GM12891 (cell line): ENCODE results near the gene TIGD3.

ENCODE experiments used
- POLR2A ChIP-seq: IDR thresholded peaks from 2 replicates; pipeline ENCODE4 v1.6.1; 2011; ENCODE audit warnings: low read depth, low read length, control low read depth
- POLR2AphosphoS5 ChIP-seq: IDR thresholded peaks from 2 replicates; pipeline ENCODE4 v1.6.1; 2011; ENCODE audit warnings: low read depth, low read length, control low read depth
- POU2F2 ChIP-seq: IDR thresholded peaks from 2 replicates; pipeline ENCODE4 v1.6.1; 2011; ENCODE audit warnings: low read depth, mild to moderate bottlenecking, control low read depth, low read length, moderate library complexity
- TAF1 ChIP-seq: IDR thresholded peaks from 2 replicates; pipeline ENCODE4 v1.6.1; 2011; ENCODE audit warnings: low read depth, low read length, control low read depth

DNA sequence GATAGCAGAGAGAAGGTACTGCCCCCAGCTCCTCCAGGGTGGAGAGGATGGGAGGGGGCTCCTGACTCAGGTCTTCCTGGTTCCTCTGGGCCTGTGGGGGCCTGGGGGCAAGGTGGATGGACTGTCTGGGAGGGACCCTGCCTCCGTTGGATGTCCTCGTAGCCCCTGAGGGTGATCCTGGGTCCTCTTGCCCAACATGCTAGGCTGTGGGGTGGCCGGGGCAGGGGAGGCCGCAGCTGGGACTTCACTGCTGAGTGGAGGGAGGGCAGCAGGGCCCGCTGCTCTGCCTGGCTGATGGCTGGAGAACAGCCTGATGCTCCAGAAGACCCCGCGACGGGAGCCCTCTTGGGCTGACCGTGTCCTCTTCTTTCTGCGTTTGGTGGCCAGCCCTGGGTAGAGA is 45.3 kb downstream of the TIGD3 start:
- TF ChIP-seq POLR2A = no peak
- TF ChIP-seq POLR2AphosphoS5 = no peak
- TF ChIP-seq POU2F2 = no peak
- no peak for TF ChIP-seq TAF1
